Loucy (cell line): Measurements from ENCODE around the gene SHROOM3.

Experiments
- H2AFZ ChIP-seq: fragments of 200-600 bp; sonication (generic); 2 replicates; pipeline ENCODE4 v1.6.0; 2016; ENCODE audit warnings: antibody characterized with exemption, mild to moderate bottlenecking, low read length, moderate library complexity
- H3F3A ChIP-seq: fragments of 200-600 bp; 2 replicates; pipeline ENCODE4 v1.6.0; 2016; ENCODE audit warnings: antibody characterized with exemption, low read depth, mild to moderate bottlenecking
- H3K27me3 ChIP-seq: fragments of 200-600 bp; sonication (generic); 2 replicates; pipeline ENCODE4 v1.6.1; 2014; ENCODE audit warnings: low read length, mild to moderate bottlenecking; ENCODE audit not compliant: insufficient read depth, poor library complexity, severe bottlenecking
- H3K36me3 ChIP-seq: fragments of 200-600 bp; sonication (generic); 2 replicates; pipeline ENCODE4 v1.6.1; 2016; ENCODE audit warnings: low read length; ENCODE audit not compliant: insufficient read depth
- H3K4me1 ChIP-seq: fragments of 200-600 bp; sonication (generic); 2 replicates; pipeline ENCODE4 v1.5.1; 2014; ENCODE audit warnings: low read length, mild to moderate bottlenecking; ENCODE audit not compliant: insufficient read depth, poor library complexity, severe bottlenecking
- H3K4me2 ChIP-seq: fragments of 200-600 bp; sonication (generic); 2 replicates; pipeline ENCODE4 v1.6.0; 2014; ENCODE audit warnings: antibody characterized with exemption, low read length, low read depth, mild to moderate bottlenecking; ENCODE audit not compliant: poor library complexity, severe bottlenecking
- H3K4me3 ChIP-seq: fragments of 200-600 bp; sonication (generic); 2 replicates; pipeline ENCODE4 v1.5.1; 2014; ENCODE audit warnings: low read length, mild to moderate bottlenecking, mixed read lengths; ENCODE audit not compliant: poor library complexity, severe bottlenecking
- H3K79me2 ChIP-seq: fragments of 200-600 bp; sonication (generic); 2 replicates; pipeline ENCODE4 v1.6.1; 2014; ENCODE audit warnings: low read length; ENCODE audit not compliant: insufficient read depth
- H3K9ac ChIP-seq: fragments of 200-600 bp; sonication (generic); 2 replicates; pipeline ENCODE4 v1.6.0; 2014; ENCODE audit warnings: mild to moderate bottlenecking, low read depth, low read length, moderate library complexity; ENCODE audit not compliant: poor library complexity, severe bottlenecking
- H3K9me2 ChIP-seq: fragments of 200-600 bp; sonication (generic); replicated peaks from 2 replicates; pipeline ENCODE4 v1.6.1; 2016; ENCODE audit warnings: low read depth, low read length, mixed read lengths
- H3K9me3 ChIP-seq: fragments of 200-600 bp; sonication (generic); 2 replicates; pipeline ENCODE4 v1.6.1; 2014; ENCODE audit warnings: mild to moderate bottlenecking, antibody characterized with exemption, low read length, low read depth; ENCODE audit not compliant: insufficient read depth
- H4K20me1 ChIP-seq: fragments of 200-600 bp; sonication (generic); 2 replicates; pipeline ENCODE4 v1.6.0; 2014; ENCODE audit warnings: antibody characterized with exemption, low read length, mild to moderate bottlenecking; ENCODE audit not compliant: insufficient read depth, poor library complexity, severe bottlenecking
- CTCF ChIP-seq: fragments of 200-600 bp; sonication (generic); conservative IDR thresholded peaks from 2 replicates; pipeline ENCODE4 v1.5.1; 2014; ENCODE audit warnings: mild to moderate bottlenecking, antibody characterized with exemption, low read length
- EZH2phosphoT487 ChIP-seq: fragments of 200-600 bp; IDR thresholded peaks from 2 replicates; pipeline ENCODE4 v1.6.1; 2018; ENCODE audit warnings: antibody characterized with exemption, mild to moderate bottlenecking, moderate library complexity, borderline replicate concordance

SHROOM3 gene

GRCh38 chr4:76666944-76667532 is 232.0 kb downstream of the SHROOM3 start:
- H2AFZ ChIP-seq = peak overlapping the region; percentile 82
- peaks cover 36% of the 10 kb centered on the region for H3K4me1 ChIP-seq
- H3K27me3 ChIP-seq = no peaks in the 10 kb centered on the region
- no peak overlapping the region for H3K4me3 ChIP-seq
- no peaks in the 10 kb centered on the region for H3K9me2 ChIP-seq
- no peaks in the 10 kb centered on the region for H4K20me1 ChIP-seq
- no peaks in the 10 kb centered on the region for H3K36me3 ChIP-seq
- H3K9ac ChIP-seq = no peak overlapping the region
- H3K4me2 ChIP-seq = peak overlapping the region; percentile 1
- H3K79me2 ChIP-seq = no peaks in the 10 kb centered on the region
- no peaks in the 10 kb centered on the region for H3F3A ChIP-seq
- TF ChIP-seq CTCF (no peak), EZH2phosphoT487 (no peak)
- H3K9me3 ChIP-seq = no peaks in the 10 kb centered on the region

GRCh38 chr4:76670631-76671030 is 235.6 kb downstream of the SHROOM3 start:
- peaks cover 10% of the 10 kb centered on the region for H3K4me1 ChIP-seq

GRCh38 chr4:76673362-76673761 is 238.3 kb downstream of the SHROOM3 start:
- Histone ChIP-seq H3K9me2 (no peaks in the 10 kb centered on the region), H4K20me1 (no peaks in the 10 kb centered on the region), H2AFZ (no peak overlapping the region), H3K9me3 (no peaks in the 10 kb centered on the region), H3K9ac (no peak overlapping the region), H3F3A (no peaks in the 10 kb centered on the region), H3K4me1 (no peaks in the 10 kb centered on the region), H3K36me3 (no peaks in the 10 kb centered on the region), H3K4me3 (no peak overlapping the region), H3K27me3 (no peaks in the 10 kb centered on the region), H3K79me2 (no peaks in the 10 kb centered on the region), H3K4me2 (no peak overlapping the region)
- TF ChIP-seq EZH2phosphoT487 (no peak), CTCF (no peak)

More at GRCh38 chr4:76670631-76671030, 235.6 kb downstream of the SHROOM3 start:
- no peaks in the 10 kb centered on the region for H3K27me3 ChIP-seq
- H3K9ac ChIP-seq = no peak overlapping the region
- no peaks in the 10 kb centered on the region for H3K9me2 ChIP-seq
- H2AFZ ChIP-seq = no peak overlapping the region
- no peaks in the 10 kb centered on the region for H3K36me3 ChIP-seq
- no peak overlapping the region for H3K4me2 ChIP-seq
- H4K20me1 ChIP-seq = no peaks in the 10 kb centered on the region
- TF ChIP-seq CTCF (no peak), EZH2phosphoT487 (no peak)
- no peaks in the 10 kb centered on the region for H3K79me2 ChIP-seq
- H3K9me3 ChIP-seq = no peaks in the 10 kb centered on the region
- H3F3A ChIP-seq = no peaks in the 10 kb centered on the region
- H3K4me3 ChIP-seq = no peak overlapping the region
